Spinal cord (tissue), 10 donors: ENCODE measurements around the gene RPS6KB2. TPM values are rescaled to one million over a fixed set of nuclear protein-coding genes. Genes with fewer than 3 reads are reported as not detected.

Source experiments
- DNase-seq, 6 donors: peaks; one replicate each; pipeline versions ENCODE4 v3.0.0 to v3.0.0-alpha.2; 2013 to 2015; ENCODE audit warnings: low spot score in 6 of 6, low read depth in 4 of 6
- H3K27ac ChIP-seq: one replicate; pipeline ENCODE4 v1.5.1; 2013; ENCODE audit warnings: low read depth, low read length, control low read depth
- H3K27me3 ChIP-seq: one replicate; pipeline ENCODE4 v1.6.1; 2013; ENCODE audit warnings: low read length; ENCODE audit not compliant: control insufficient read depth, insufficient read depth
- H3K36me3 ChIP-seq: one replicate; pipeline ENCODE4 v1.6.1; 2013; ENCODE audit warnings: low read length; ENCODE audit not compliant: control insufficient read depth, insufficient read depth
- H3K4me1 ChIP-seq: one replicate; pipeline ENCODE4 v1.6.1; 2013; ENCODE audit warnings: low read length; ENCODE audit not compliant: control insufficient read depth, insufficient read depth
- H3K4me3 ChIP-seq: one replicate; pipeline ENCODE4 v1.5.1; 2013; ENCODE audit warnings: low read depth, low read length, control low read depth
- H3K9me3 ChIP-seq: one replicate; pipeline ENCODE4 v1.6.1; 2013; ENCODE audit warnings: low read length; ENCODE audit not compliant: control insufficient read depth, insufficient read depth
- WGBS: methylation state at CpG from one replicate; pipeline ENCODE4 v1.1.5; 2013; ENCODE audit warnings: missing lambda C conversion rate; ENCODE audit not compliant: insufficient coverage; 5-methylcytosine and 5-hydroxymethylcytosine counted together
- polyA plus RNA-seq, 2 donors: library from polyadenylated mRNA; unstranded; fragments of 120-200 nt; gene quantifications; one replicate each; pipeline ENCODE4 v1.2.1, GENCODE V29; 2013; ENCODE audit not compliant: insufficient read length in 2 of 2
- total RNA-seq, 2 donors: library from RNA; depleted of rRNA in 1 of 2; stranded (reverse); fragments of 120-200 nt in 1 of 2; fragments of >200 nt in 1 of 2; gene quantifications; one replicate each; pipeline versions ENCODE4 v1.2.3 to v1.2.4, GENCODE V29; 2013 to 2014
- donor health status: healthy.

The RPS6KB2 gene
- total and polyA plus RNA-seq, 4 donors: 14.2 to 46.7 (median 36.9) TPM

DNA sequence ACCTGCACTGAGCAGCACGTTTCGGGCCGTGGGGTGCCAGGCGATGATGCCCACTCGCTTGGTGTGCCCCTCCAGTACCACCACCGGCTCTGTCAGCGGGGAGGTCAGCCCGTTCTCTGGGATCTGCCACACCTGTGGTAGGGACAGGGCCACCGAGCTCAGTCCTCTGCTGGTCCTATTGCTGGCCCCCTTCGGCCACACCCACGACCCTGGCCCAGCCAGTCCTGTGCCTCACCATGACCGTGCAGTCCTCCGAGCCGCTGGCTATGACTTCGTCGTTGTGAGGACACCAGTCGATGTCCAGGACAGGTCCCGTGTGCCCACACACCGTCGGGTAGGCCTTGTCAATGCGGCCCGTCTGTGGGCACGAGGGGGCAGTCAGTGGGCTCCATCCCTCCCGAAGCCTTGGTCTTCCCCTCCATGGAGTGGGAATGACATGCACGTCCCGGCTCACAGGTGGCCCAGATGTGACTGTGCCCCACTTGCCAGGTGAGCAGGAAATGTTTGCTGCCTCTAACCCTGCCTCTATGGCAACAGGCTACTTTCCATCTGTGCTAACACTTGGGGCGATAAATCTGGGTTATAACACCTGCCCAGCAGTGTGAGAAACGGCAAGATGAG is 13.5 kb downstream of the RPS6KB2 start:
- Histone ChIP-seq H3K4me1 (peaks cover 43% of the 10 kb centered on the region), H3K27ac (no peak overlapping the region), H3K9me3 (no peaks in the 10 kb centered on the region), H3K4me3 (no peak overlapping the region), H3K36me3 (peaks cover 61% of the 10 kb centered on the region), H3K27me3 (no peaks in the 10 kb centered on the region)
- no peak for DNase-seq
- WGBS: 89% methylated on average over 26 of the region's 28 CpGs

DNA sequence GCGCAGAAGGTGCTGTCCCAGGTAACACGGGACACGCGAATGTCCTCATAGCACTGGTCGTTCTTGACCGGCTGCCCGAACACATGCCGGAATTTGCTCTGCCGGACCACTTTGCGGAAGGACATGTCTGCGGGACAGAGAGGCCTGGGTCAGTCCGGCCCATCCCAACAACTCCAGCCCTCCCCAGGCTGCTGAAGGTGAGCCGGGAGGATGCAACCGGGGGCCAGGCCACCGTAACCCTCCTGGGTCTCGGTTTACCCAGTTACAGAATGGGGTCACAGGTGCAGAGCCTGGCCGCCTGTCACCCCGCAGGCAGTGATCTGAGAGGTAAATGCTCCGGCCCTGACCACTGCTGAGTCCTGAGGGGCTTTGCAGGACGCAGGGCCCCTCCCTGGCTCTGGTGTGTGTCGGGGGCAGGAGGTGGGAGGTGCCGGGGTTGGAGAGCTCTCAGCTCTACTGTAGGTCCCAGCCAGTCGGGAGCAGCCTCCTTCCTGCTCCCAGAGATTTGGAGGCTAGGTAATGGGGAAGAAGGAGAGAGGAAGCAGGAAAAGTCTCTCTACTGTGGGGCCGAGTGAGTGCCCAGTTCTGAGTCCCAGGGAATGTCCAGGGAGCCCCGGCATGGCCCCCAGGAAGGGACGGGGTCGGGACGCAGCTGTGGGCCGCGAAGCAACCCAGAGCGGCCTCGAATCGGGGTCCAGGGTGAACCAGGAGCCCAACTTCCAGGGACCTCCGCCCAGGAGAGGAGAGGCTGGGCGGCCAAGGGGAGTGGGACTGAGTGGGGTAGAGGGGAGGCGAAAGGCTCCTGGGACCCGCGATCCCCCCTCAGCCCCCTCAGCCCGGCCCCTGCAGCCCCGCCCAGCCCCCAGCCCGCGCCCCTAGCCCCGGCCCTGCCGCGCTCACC is 14.5 kb downstream of the RPS6KB2 start:
- Histone ChIP-seq H3K4me3 (peak overlapping the region; percentile 75), H3K9me3 (no peaks in the 10 kb centered on the region), H3K27me3 (no peaks in the 10 kb centered on the region), H3K27ac (peak overlapping the region; percentile 80), H3K4me1 (peaks cover 43% of the 10 kb centered on the region), H3K36me3 (peaks cover 52% of the 10 kb centered on the region)
- no peak for DNase-seq
- 40% methylated on average over 40 of the region's 45 CpGs for WGBS

DNA sequence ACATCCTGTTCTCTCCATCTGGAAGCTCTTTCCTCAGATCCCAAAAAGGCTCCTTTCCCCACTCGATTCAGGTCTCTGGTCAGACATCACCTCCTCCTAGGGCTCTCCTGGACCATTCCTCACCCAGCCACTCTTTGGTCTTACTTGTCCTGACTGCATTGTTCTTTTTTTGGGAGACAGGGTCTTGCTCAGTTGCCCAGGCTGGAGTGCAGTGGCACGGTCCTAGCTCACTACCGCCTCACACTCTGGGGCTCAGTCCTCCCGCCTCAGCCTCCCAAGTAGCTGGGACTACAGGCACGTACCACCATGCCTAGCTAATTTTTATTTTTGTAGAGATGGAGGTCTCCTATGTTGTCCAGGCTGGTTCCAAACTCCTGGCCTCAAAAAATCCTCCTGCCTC is 17.2 kb downstream of the RPS6KB2 start:
- no peak for DNase-seq
- no peaks in the 10 kb centered on the region for H3K27me3 ChIP-seq
- 93% methylated on average over 3 of the region's 5 CpGs for WGBS
- peaks cover 32% of the 10 kb centered on the region for H3K4me1 ChIP-seq
- no peaks in the 10 kb centered on the region for H3K9me3 ChIP-seq
- peaks cover 25% of the 10 kb centered on the region for H3K36me3 ChIP-seq
- no peak overlapping the region for H3K27ac ChIP-seq
- no peak overlapping the region for H3K4me3 ChIP-seq

DNA sequence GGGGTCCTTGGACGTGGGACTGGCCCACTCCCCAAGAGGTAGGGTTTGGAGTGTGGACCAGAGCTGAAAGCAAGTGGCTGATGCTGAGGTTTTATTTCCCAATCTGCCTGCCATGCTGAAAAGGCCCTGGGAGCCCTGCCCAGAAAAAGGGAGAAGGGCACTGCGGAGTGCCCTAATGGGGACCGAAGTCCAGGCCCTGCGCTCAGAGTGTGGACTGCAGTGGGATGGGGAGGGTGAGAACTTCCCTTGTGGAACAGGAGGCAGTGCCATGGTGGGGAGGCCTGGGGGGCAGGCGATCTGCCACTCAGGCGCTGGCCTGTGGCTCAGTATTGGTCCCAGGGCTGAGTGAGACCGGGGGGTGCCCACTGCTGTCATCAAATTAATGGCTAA is 19.9 kb downstream of the RPS6KB2 start:
- no peak for DNase-seq
- H3K4me1 ChIP-seq: peaks cover 21% of the 10 kb centered on the region
- no peak overlapping the region for H3K4me3 ChIP-seq
- H3K27ac ChIP-seq: no peak overlapping the region
- no peaks in the 10 kb centered on the region for H3K9me3 ChIP-seq
- WGBS: 95% methylated on average over 7 of the region's 7 CpGs
- no peaks in the 10 kb centered on the region for H3K27me3 ChIP-seq
- no peaks in the 10 kb centered on the region for H3K36me3 ChIP-seq

DNA sequence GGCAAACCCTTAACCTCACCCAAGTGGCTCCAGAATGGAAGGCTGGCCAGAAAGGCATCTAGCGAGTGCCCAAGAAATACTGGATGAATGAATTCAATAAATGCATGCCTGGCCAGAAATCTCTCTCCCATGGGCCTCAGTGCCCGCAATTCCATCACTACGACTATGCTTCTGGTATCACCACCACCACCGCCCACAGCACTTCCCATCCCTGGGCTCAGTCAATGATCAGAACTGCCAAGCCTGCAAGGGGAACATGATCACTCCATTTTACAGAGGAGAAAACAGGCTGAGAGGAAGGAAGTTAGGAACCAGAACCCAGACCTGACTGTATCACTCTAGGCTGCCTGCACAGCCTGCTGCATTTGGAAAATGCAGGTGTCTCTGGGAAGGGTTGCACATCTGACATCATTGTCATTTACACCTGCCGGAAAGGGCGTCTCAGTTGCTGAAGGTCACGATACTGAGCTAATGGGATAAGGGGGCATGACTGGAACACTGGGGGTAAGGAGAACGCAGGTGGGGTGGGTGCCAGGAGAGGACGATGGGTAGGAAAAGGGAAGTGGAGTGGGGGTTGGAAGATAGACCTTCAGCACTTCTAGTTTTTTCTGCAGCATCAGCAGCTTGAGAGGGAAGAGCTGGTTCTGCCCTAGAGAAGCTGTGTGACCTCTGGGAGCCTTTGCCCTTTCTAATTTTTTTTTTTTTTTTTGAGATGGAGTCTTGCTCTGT is 21.0 kb downstream of the RPS6KB2 start:
- Histone ChIP-seq H3K36me3 (no peaks in the 10 kb centered on the region), H3K4me1 (peaks cover 15% of the 10 kb centered on the region), H3K9me3 (no peaks in the 10 kb centered on the region), H3K27ac (no peak overlapping the region), H3K4me3 (no peak overlapping the region), H3K27me3 (no peaks in the 10 kb centered on the region)
- no peak for DNase-seq
- 84% methylated on average over 8 of the region's 9 CpGs for WGBS

DNA sequence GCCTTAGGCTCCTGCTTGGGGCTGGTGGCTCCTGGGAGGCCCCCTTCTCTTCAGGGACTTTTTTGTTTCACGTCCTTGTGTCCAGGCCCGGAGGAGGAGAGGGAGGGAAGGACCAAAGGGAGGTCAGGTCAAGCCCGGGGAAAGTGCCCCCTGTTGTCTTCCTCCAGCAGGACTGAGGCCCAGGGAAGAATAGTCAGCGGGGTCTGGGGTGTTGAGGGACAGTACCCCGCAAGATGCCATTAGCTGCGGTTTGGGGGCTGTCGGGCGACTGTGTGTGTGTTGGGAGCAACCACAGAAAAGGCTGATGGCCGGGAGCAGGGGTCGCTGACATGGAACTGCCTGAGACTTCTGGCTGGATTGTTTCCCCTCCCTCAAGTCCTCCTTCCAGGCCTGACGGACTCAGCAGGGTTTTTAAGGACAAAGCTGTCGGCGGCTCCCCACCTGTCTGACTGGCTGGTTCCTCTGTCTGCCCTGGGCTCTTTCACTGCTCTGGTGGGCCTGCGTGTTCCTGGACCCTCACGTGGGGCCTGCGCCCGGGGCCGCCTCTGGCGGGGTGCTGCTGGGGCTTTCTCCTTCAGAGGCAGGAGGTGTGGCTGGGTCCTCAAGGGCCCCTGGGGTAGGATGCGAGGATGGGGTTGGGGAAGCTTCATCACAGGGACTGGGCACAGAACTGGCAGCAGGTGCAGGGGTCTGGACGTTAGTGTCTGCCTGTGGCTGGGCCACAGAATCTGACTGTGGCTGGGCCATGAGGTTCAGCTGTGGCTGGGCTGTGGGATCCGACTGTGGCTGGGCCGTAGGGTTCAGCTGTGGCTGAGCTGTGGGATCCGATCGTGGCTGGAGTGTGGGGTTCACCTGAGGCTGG is 22.7 kb downstream of the RPS6KB2 start:
- H3K9me3 ChIP-seq: no peaks in the 10 kb centered on the region
- DNase-seq: no peak
- H3K4me1 ChIP-seq: peaks cover 12% of the 10 kb centered on the region
- 71% methylated on average over 25 of the region's 25 CpGs for WGBS
- H3K4me3 ChIP-seq: no peak overlapping the region
- H3K27me3 ChIP-seq: no peaks in the 10 kb centered on the region
- no peak overlapping the region for H3K27ac ChIP-seq
- H3K36me3 ChIP-seq: no peaks in the 10 kb centered on the region

DNA sequence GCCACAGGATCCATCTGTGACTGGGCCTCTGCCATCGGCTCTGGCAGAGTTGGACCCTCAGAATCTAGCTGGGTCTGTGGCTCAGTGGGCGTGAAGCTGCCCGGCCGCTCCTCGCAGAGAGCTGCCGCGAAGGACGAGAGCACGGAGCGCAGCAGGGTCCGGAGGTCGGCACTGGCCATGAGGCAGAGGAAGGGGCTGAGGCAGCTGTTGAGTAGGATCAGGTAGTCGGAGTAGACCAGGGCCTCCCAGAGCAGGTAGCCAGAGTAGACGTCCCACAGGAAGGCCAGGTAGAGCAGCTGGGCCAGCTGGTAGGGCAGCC is 23.3 kb downstream of the RPS6KB2 start:
- H3K9me3 ChIP-seq: no peaks in the 10 kb centered on the region

DNA sequence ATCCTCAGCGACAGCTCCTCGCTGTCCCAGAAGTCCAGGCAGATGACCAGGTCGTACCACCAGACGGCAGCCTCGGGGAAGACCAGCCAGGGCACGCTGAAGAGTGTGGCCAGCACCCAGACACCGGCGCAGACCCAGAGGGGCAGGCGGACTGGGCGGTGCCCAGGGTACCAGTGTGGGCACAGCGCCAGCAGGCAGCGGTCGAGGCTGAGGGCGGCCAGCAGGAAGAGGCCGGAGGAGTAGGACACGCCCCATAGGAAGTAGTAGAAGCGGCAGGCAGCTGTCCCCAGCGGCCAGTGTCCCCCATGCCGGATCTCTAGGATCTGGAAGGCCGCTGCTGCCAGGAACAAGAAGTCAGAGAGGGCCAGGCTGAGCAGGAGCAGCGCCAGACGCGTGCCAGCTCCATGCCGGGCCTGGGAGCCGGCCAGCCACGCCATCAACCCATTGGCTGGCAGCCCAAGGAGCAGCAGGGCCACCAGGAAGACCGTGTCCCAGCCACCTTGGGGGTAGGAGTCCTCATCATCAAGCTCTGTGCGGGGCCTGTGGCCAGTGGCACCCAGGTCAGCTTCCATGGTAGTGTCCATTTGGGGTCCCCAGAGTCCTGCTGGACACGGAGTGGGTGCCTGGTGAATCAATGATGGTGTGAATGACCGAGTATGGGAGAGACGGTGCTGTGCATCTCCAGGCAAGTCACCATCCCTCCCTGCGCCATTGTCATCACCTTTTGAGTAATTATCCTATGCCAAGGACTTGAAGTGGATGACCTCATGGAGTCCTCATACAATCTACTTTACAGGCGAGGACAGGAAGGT is 24.1 kb downstream of the RPS6KB2 start, which contains the start of gene GPR152:
GPR152 (minus strand) TSS at position 589 of the 812 bp plus-strand sequence; CDS start at position 584, 5 bp downstream.
- H3K27ac ChIP-seq: no peak within 1 kb of the TSS

More for the DNA sequence above, 23.3 kb downstream of the RPS6KB2 start:
- Histone ChIP-seq H3K27ac (no peak overlapping the region), H3K36me3 (no peaks in the 10 kb centered on the region), H3K4me3 (no peak overlapping the region), H3K27me3 (no peaks in the 10 kb centered on the region), H3K4me1 (peaks cover 12% of the 10 kb centered on the region)
- 92% methylated on average over 14 of the region's 14 CpGs for WGBS
- DNase-seq: no peak

More for the DNA sequence above, 24.1 kb downstream of the RPS6KB2 start, which contains the start of gene GPR152:
- Histone ChIP-seq H3K27me3 (no peaks in the 10 kb centered on the region), H3K4me3 (no peak within 1 kb of the TSS), H3K4me1 (peaks cover 12% of the 10 kb centered on the region), H3K36me3 (no peaks in the 10 kb centered on the region), H3K9me3 (no peaks in the 10 kb centered on the region)
- DNase-seq: no peak
- 77% methylated on average over 31 of the region's 33 CpGs for WGBS
